HEK293 (cell line): ENCODE results near the gene SLC39A11.
"Not testable (repeated sequence)": the region's sequence is repeated elsewhere in the genome, so short reads cannot be mapped to it uniquely, and the experiment has no call there.

Experiments used
- BCL11A ChIP-seq: fragments of 450-650 bp; formaldehyde crosslinking; IDR thresholded peaks from 2 replicates; pipeline ENCODE4 v1.5.1; 2016; ENCODE audit warnings: low read depth, missing biosample characterization, missing genetic modification characterization
- TCF7L2 ChIP-seq: IDR thresholded peaks from 2 replicates; pipeline ENCODE4 v1.6.1; 2011; ENCODE audit warnings: low read depth, mild to moderate bottlenecking, inconsistent platforms, low read length, moderate library complexity, borderline replicate concordance
- ZNF202 ChIP-seq: fragments of 450-650 bp; formaldehyde crosslinking; IDR thresholded peaks from 2 replicates; pipeline ENCODE4 v1.5.1; 2016; ENCODE audit warnings: missing biosample characterization, missing genetic modification characterization, borderline replicate concordance
- ZNF76 ChIP-seq: fragments of 450-650 bp; formaldehyde crosslinking; IDR thresholded peaks from 2 replicates; pipeline ENCODE4; 2016; ENCODE audit warnings: low read depth, missing biosample characterization, missing genetic modification characterization, borderline replicate concordance
- TF ChIP-seq, protein P1 (sequence below): fragments of 450-650 bp; formaldehyde crosslinking; IDR thresholded peaks from 2 replicates; pipeline ENCODE4 v1.5.1; 2016; ENCODE audit warnings: missing biosample characterization, missing genetic modification characterization
- TF ChIP-seq, protein P2 (sequence below): fragments of 450-650 bp; formaldehyde crosslinking; conservative IDR thresholded peaks from 2 replicates; pipeline ENCODE4 v1.5.1; 2016; ENCODE audit warnings: low read depth, missing biosample characterization, missing genetic modification characterization

DNA sequence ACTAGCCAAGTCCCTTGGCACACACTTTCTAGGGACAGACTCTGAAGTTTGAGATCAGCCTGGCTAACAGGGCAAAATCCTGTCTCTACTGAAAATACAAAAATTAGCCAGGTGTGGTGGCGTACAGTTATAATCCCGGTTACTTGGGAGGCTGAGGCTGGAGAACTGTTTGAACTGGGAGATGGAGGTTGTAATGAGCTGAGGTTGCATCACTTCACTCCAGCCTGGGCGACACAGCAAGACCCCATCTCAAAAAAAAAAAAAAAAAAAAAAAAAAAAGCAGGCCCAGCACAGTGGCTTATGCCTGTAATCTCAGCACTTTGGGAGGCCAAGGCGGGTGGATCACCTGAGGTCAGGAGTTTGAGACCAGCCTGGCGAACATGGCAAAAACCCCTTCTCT is 310.1 kb downstream of the SLC39A11 start:
- not testable (repeated sequence) for TF ChIP-seq TCF7L2; BCL11A (tag by site-specific recombination); ZNF76 (tag by site-specific recombination); ZNF202 (tag by site-specific recombination)
- TF ChIP-seq, protein P1, sequence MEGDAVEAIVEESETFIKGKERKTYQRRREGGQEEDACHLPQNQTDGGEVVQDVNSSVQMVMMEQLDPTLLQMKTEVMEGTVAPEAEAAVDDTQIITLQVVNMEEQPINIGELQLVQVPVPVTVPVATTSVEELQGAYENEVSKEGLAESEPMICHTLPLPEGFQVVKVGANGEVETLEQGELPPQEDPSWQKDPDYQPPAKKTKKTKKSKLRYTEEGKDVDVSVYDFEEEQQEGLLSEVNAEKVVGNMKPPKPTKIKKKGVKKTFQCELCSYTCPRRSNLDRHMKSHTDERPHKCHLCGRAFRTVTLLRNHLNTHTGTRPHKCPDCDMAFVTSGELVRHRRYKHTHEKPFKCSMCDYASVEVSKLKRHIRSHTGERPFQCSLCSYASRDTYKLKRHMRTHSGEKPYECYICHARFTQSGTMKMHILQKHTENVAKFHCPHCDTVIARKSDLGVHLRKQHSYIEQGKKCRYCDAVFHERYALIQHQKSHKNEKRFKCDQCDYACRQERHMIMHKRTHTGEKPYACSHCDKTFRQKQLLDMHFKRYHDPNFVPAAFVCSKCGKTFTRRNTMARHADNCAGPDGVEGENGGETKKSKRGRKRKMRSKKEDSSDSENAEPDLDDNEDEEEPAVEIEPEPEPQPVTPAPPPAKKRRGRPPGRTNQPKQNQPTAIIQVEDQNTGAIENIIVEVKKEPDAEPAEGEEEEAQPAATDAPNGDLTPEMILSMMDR (tag by site-specific recombination) = not testable (repeated sequence)
- TF ChIP-seq, protein P2, sequence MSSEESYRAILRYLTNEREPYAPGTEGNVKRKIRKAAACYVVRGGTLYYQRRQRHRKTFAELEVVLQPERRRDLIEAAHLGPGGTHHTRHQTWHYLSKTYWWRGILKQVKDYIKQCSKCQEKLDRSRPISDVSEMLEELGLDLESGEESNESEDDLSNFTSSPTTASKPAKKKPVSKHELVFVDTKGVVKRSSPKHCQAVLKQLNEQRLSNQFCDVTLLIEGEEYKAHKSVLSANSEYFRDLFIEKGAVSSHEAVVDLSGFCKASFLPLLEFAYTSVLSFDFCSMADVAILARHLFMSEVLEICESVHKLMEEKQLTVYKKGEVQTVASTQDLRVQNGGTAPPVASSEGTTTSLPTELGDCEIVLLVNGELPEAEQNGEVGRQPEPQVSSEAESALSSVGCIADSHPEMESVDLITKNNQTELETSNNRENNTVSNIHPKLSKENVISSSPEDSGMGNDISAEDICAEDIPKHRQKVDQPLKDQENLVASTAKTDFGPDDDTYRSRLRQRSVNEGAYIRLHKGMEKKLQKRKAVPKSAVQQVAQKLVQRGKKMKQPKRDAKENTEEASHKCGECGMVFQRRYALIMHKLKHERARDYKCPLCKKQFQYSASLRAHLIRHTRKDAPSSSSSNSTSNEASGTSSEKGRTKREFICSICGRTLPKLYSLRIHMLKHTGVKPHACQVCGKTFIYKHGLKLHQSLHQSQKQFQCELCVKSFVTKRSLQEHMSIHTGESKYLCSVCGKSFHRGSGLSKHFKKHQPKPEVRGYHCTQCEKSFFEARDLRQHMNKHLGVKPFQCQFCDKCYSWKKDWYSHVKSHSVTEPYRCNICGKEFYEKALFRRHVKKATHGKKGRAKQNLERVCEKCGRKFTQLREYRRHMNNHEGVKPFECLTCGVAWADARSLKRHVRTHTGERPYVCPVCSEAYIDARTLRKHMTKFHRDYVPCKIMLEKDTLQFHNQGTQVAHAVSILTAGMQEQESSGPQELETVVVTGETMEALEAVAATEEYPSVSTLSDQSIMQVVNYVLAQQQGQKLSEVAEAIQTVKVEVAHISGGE (tag by site-specific recombination) = not testable (repeated sequence)
